Left lung (tissue), 10 donors: Measurements from ENCODE around the gene LDLR. TPM values are rescaled to one million over a fixed set of nuclear protein-coding genes. Genes with fewer than 3 reads are reported as not detected.
A peak's percentile ranks its signal among the peaks of the same experiment; 100 is the strongest.
"Not testable (repeated sequence)": the region's sequence is repeated elsewhere in the genome, so short reads cannot be mapped to it uniquely, and the experiment has no call there.

Experiments used
- ATAC-seq: fragments of 200-7000 bp; cut with Tn5 transposase; one replicate; pipeline ENCODE4 v1.9.1; 2020; ENCODE audit warnings: moderate library complexity
- DNase-seq, 4 donors: peaks; one replicate each; pipeline ENCODE4 v3.0.0-alpha.2; 2013 to 2020
- H3K27ac ChIP-seq, 2 donors: fragments of 200-600 bp; sonication (generic) in 1 of 2; one replicate each; pipeline versions ENCODE4 v1.5.0 to v1.8.0; 2020 to 2021
- H3K27me3 ChIP-seq, 2 donors: fragments of 200-600 bp; sonication (generic) in 1 of 2; one replicate each; pipeline versions ENCODE4 v1.5.0 to v1.8.0; 2020 to 2021
- H3K36me3 ChIP-seq, 2 donors: fragments of 200-600 bp; sonication (generic) in 1 of 2; one replicate each; pipeline versions ENCODE4 v1.5.0 to v1.8.0; 2020 to 2021
- H3K4me1 ChIP-seq, 2 donors: fragments of 200-600 bp; one replicate each; pipeline ENCODE4 v1.8.0; 2021
- H3K4me3 ChIP-seq, 2 donors: fragments of 200-600 bp; sonication (generic) in 1 of 2; one replicate each; pipeline versions ENCODE4 v1.5.0 to v1.8.0; 2020 to 2021; ENCODE audit warnings: mild to moderate bottlenecking in 1 of 2
- H3K9me3 ChIP-seq, 2 donors: fragments of 200-600 bp; sonication (generic) in 1 of 2; one replicate each; pipeline versions ENCODE4 v1.5.0 to v1.8.0; 2020 to 2021
- intact Hi-C, 2 donors: fragments of 100-400 bp; cut with DNase I; formaldehyde crosslinking; loops; one replicate each; pipeline versions ENCODE4 v1.11.2 to v1.14.2; 2022
- polyA plus RNA-seq, 6 donors: library from polyadenylated mRNA; unstranded; fragments of 120-200 nt; gene quantifications; one replicate each; pipeline ENCODE4 v1.2.1, GENCODE V29; 2013; ENCODE audit not compliant: insufficient read length in 6 of 6
- total RNA-seq, 2 donors: library from RNA; stranded (reverse); fragmentation: NEBNext Ultra II Directional; extraction: Animal tissue kit (Norgen Biotek cat#: 25700); gene quantifications; one replicate each; pipeline ENCODE4 v1.2.1, GENCODE V29; 2021
- TF ChIP-seq, protein P1 (sequence below), 2 donors: fragments of 200-600 bp; sonication (generic) in 1 of 2; IDR thresholded peaks; one replicate each; pipeline versions ENCODE4 v1.5.0 to v1.8.0; 2021; ENCODE audit warnings: antibody characterized with exemption in 2 of 2
- donor health status: DM: no; HTN: yes; CAD: no.
- donor health status: DM: no; HTN: no; CAD: no.

LDLR gene
- total and polyA plus RNA-seq, 8 donors: 10.4 to 310 (median 29.6) TPM

DNA sequence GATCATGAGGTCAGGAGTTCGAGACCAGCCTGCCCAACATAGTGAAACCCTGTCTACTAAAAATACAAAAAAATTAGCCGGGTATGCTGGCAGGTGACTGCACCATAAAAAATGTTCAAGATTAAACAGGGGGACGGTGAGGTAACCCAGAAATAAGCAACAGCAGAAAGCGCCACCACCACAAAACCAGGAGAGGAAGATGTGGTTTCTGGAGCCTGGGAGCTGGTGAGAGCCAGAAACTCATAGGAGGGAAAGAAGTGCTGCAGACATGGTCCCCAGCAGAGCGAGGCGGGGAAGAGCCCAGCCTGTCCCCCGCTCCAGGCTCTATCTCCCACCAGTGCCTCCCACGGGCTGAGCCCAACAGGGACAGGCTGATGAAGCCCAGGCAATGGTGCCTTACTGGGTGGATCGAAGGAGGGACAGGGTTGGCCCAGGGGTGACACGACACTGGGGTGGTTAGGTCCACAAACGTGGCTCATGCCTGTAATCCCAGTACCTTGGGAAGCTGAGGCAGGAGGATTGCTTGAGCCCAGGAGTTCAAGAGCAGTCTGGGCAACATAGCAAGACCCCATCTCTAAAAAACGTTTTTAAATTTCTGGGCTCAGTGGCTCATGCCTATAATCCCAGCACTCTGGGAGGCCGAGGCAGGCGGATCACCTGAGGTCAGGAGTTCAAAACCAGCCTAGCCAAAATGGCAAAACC lies 47.3 kb downstream of the LDLR start:
- Histone ChIP-seq H3K9me3 (no peaks in the 10 kb centered on the region), H3K27ac (peak overlapping the region; percentile 76 to 84), H3K4me1 (peaks cover 22 to 58% of the 10 kb centered on the region in 2 donors), H3K4me3 (no peak overlapping the region), H3K36me3 (peaks cover 0 to 27% of the 10 kb centered on the region in 2 donors), H3K27me3 (no peaks in the 10 kb centered on the region)
- ATAC-seq (no peak), DNase-seq (no peak)
- TF ChIP-seq, protein P1, sequence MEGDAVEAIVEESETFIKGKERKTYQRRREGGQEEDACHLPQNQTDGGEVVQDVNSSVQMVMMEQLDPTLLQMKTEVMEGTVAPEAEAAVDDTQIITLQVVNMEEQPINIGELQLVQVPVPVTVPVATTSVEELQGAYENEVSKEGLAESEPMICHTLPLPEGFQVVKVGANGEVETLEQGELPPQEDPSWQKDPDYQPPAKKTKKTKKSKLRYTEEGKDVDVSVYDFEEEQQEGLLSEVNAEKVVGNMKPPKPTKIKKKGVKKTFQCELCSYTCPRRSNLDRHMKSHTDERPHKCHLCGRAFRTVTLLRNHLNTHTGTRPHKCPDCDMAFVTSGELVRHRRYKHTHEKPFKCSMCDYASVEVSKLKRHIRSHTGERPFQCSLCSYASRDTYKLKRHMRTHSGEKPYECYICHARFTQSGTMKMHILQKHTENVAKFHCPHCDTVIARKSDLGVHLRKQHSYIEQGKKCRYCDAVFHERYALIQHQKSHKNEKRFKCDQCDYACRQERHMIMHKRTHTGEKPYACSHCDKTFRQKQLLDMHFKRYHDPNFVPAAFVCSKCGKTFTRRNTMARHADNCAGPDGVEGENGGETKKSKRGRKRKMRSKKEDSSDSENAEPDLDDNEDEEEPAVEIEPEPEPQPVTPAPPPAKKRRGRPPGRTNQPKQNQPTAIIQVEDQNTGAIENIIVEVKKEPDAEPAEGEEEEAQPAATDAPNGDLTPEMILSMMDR (IDR thresholded peaks at IDR 0.05): no peak
- intact Hi-C loops: loop anchor here in 1 of 2 donors (10.0 kb wide), 1 partner anchor 148 kb away; no protein-coding TSS in a partner anchor

DNA sequence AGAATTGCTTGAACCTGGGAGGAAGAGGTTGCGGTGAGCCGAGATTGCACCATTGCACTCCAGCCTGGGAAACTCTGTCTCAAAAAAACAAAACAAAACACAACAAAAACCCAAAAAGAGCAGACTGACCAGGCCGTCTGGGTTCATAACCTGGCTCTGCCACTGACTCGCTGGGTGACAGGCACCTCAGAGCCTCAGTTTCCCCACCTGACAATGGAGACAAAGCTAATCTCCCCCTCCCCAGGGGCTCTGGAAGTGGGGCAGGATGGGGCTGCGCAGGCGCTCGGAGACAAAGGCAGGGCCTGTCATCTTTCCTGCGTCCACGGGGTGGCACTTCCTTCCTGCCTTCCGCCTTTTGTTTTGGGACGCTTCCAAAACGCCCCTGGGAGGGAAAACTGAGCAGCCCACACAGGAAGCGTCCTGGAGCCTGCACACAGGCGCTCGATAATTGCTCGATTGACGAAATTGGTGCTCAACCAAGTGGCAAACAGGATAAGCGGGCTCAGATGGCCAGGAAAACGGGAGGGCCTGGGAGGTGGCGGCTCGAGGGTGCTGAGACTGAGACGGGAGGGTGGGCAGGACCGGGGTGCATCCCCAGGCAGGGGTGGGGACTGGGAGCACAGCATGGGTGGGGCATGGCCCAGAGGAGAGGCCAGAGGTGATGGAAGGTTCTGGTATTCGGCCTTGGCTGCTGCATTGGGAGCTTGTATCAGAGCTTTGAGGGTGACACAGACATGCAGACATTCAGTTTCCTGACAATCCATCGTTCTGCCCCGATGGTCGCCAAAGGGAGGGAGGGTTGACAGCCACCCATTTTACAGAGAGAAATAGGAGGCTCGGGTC lies 48.5 kb downstream of the LDLR start:
- peaks cover 31 to 66% of the 10 kb centered on the region in 2 donors for H3K4me1 ChIP-seq
- peak; percentile 82 to 93 (median 87) for DNase-seq
- peak overlapping the region; percentile 76 to 84 for H3K27ac ChIP-seq
- H3K9me3 ChIP-seq: no peaks in the 10 kb centered on the region
- ATAC-seq: peak; percentile 58
- H3K27me3 ChIP-seq: no peaks in the 10 kb centered on the region
- intact Hi-C loops: loop anchor here in 1 of 2 donors (2.0 to 10.0 kb wide), 2 partner anchors 65 to 147 kb away; no protein-coding TSS in a partner anchor
- peaks cover 0 to 15% of the 10 kb centered on the region in 2 donors for H3K36me3 ChIP-seq
- H3K4me3 ChIP-seq: peak overlapping the region; percentile 4 to 16
- TF ChIP-seq, protein P1 (IDR thresholded peaks at IDR 0.05): peak; percentile 66 to 80

DNA sequence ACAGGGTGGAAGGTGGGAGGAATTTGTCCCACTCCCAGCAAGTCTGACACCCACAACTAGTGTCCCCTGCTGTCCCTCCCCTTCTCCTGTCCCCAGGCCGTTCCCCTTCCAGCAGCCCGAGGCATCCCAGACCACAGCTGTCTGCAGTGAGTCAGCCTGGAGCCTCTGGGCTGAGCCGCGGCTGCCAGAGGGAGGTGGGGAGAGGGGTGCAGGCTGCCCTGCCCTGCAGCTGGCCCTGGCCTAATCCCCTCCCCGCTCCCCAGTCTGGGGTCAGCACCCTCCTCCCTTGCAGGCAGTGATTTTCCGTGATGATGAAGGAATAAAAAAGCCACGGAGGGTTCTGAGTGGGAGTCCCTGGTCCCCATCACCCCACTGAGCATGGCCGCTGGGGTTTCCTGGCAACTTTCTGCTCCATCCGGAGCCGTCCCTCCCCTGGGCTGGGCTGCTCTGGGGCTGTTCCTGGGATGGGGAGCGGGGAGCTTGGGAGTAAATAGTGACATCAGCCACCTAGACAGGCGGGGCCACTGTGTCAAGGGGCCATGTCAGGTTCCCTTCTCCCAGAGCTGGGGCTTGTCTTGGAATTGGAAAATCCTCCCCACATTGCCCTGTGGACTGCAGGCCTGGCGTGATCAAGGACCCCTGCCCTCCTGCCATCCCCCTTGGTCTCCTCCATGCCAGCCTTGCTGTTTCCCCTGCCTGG lies 49.5 kb downstream of the LDLR start:
- intact Hi-C loops: loop anchor here in 1 of 2 donors (2.0 to 10.0 kb wide), 2 partner anchors 64 to 146 kb away; no protein-coding TSS in a partner anchor
- H3K9me3 ChIP-seq: no peaks in the 10 kb centered on the region
- peaks cover 41 to 76% of the 10 kb centered on the region in 2 donors for H3K4me1 ChIP-seq
- ATAC-seq (peak; percentile 40), DNase-seq (peak; percentile 54 to 88 (median 79))
- no peaks in the 10 kb centered on the region for H3K27me3 ChIP-seq
- peak overlapping the region; percentile 76 to 84 for H3K27ac ChIP-seq
- H3K36me3 ChIP-seq: peaks cover 0 to 5% of the 10 kb centered on the region in 2 donors
- H3K4me3 ChIP-seq: no peak overlapping the region
- TF ChIP-seq, protein P1 (IDR thresholded peaks at IDR 0.05): no peak

DNA sequence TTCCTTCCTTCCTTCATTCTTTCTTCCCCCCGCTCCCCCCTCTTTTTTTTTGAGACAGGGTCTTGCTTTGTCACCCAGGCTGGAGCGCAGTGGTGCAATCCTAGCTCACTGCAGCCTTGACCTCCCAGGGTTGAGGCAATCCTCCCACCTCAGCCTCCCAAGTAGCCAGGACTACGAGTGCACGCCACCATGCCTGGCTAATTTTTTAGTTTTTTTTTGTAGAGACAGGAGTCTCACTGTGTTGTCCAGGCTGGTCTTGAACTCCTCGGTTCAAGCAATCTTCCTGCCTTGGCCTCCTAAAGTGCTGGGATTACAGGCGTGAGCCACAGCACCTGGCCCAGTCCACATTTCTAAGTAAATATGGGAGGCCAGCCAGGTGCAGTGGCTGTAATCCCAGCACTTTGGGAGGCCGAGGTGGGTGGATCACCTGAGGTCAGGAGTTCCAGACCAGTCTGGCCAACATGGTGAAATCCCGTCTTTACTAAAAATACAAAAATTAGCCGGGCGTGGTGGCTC lies 50.8 kb downstream of the LDLR start:
- H3K27ac ChIP-seq: peak overlapping the region in 1 of 2 donors; percentile 84
- intact Hi-C loops: loop anchor here in 1 of 2 donors (10.0 kb wide), 1 partner anchor 55 kb away; the partner anchor contains the start of gene KANK2
- not testable (repeated sequence) for DNase-seq

DNA sequence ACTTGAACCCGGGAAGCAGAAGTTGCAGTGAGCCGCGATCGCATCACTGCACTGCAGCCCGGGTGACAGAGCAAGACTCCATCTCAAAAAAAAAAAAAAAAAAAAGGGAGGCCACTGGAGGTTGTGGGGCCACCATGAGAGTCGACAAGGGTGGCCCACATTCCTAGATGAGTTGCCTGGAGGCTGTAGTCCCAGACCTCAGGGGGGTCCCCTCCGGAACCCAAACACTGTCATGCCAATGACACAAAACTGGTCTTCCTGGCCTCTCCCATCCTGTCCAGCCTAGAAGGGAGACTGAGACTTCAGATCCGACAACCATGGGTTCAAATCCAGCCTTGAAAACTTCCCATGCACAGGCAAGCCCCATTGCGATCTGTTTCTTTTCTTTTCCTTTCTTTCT lies 51.6 kb downstream of the LDLR start:
- intact Hi-C loops: loop anchor here in 1 of 2 donors (10.0 kb wide), 1 partner anchor 54 kb away; the partner anchor contains the start of gene KANK2
- TF ChIP-seq, protein P1 (IDR thresholded peaks at IDR 0.05): no peak
- H3K36me3 ChIP-seq: peaks cover 0 to 7% of the 10 kb centered on the region in 2 donors
- H3K9me3 ChIP-seq: no peaks in the 10 kb centered on the region
- no peak for ATAC-seq
- DNase-seq: no peak
- peaks cover 41 to 86% of the 10 kb centered on the region in 2 donors for H3K4me1 ChIP-seq
- H3K4me3 ChIP-seq: no peak overlapping the region
- no peaks in the 10 kb centered on the region for H3K27me3 ChIP-seq
- no peak overlapping the region for H3K27ac ChIP-seq

More for the DNA sequence above, 50.8 kb downstream of the LDLR start:
- not testable (repeated sequence) for ATAC-seq, H3K4me3 ChIP-seq, H3K27me3 ChIP-seq, H3K36me3 ChIP-seq, H3K9me3 ChIP-seq
- H3K4me1 ChIP-seq: peaks cover 41 to 86% of the 10 kb centered on the region in 2 donors
